ENCODE measurements around the gene FAM135A.
"Not testable (repeated sequence)": the region's sequence is repeated elsewhere in the genome, so short reads cannot be mapped to it uniquely, and the experiment has no call there.

The FAM135A gene

DNA sequence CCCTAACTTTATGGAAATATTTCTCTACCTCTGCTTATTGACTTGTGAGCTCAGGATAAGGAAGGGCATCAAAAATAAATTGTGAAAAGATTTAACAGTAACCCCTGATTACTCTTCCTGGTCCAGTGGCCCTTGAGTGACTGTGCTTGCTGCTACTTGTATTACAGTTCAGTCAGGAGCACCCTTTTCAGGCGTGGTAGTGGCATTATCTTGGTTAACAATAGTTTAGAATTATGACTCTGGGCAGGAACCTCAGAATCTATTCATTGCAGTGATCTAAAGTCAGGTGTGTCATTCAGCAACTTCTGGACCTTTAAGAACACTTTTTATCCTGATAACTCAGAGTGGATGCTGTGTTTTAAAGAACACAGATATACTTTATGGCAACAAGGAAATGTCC is 43.4 kb downstream of the FAM135A start:
- in situ Hi-C loops (cut with MboI; ENCODE audit: low sequenced_read_pairs, unreplicated experiment), result no loop called here
- TF ChIP-seq, protein P1, sequence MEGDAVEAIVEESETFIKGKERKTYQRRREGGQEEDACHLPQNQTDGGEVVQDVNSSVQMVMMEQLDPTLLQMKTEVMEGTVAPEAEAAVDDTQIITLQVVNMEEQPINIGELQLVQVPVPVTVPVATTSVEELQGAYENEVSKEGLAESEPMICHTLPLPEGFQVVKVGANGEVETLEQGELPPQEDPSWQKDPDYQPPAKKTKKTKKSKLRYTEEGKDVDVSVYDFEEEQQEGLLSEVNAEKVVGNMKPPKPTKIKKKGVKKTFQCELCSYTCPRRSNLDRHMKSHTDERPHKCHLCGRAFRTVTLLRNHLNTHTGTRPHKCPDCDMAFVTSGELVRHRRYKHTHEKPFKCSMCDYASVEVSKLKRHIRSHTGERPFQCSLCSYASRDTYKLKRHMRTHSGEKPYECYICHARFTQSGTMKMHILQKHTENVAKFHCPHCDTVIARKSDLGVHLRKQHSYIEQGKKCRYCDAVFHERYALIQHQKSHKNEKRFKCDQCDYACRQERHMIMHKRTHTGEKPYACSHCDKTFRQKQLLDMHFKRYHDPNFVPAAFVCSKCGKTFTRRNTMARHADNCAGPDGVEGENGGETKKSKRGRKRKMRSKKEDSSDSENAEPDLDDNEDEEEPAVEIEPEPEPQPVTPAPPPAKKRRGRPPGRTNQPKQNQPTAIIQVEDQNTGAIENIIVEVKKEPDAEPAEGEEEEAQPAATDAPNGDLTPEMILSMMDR (IDR thresholded peaks at IDR 0.05; ENCODE audit: borderline replicate concordance, control extremely low read depth, extremely low read depth, insufficient read depth, missing control alignments), result no peak
- DNase-seq (ENCODE audit: low spot score), result no peak

DNA sequence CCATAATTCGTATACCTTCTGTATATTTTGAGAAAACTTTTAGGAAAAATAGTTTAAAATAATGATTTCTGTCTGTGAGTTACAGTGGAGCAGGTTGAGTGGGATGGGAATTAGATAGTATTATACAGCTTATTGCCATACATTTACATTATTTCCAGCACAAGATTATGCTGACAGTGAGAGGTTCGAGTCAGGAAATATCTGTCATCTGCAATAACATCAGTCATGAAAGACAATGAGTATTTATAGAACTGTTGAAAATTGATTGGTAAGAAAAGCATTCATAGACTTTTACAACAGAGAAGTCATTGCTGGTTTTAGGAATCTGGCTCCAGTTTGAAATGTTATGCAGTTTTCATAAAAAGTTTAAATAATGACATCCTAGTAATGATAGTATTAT is 45.9 kb downstream of the FAM135A start:
- DNase-seq (ENCODE audit: low spot score), result no peak
- in situ Hi-C loops (cut with MboI; ENCODE audit: low sequenced_read_pairs, unreplicated experiment), result no loop called here
- TF ChIP-seq, protein P1 (IDR thresholded peaks at IDR 0.05; ENCODE audit: borderline replicate concordance, control extremely low read depth, extremely low read depth, insufficient read depth, missing control alignments), result no peak

DNA sequence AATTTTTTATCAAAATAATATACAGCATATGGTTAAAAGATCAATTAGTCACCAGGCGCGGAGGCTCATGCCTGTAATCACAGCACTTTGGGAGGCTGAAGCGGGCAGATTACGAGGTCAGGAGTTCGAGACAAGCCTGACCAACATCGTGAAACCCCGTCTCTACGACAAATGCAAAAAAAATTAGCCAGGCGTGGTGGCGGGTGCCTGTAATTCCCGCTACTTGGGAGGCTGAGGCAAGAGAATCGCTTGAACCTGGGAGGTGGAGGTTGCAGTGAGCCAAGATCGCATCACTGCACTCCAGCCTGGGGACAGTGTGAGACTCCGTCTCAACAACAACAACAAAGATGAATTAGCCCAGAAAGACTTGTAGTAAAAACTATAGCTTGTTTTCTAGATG is 46.4 kb downstream of the FAM135A start:
- in situ Hi-C loops (cut with MboI; ENCODE audit: low sequenced_read_pairs, unreplicated experiment); DNase-seq (ENCODE audit: low spot score): not testable (repeated sequence)

DNA sequence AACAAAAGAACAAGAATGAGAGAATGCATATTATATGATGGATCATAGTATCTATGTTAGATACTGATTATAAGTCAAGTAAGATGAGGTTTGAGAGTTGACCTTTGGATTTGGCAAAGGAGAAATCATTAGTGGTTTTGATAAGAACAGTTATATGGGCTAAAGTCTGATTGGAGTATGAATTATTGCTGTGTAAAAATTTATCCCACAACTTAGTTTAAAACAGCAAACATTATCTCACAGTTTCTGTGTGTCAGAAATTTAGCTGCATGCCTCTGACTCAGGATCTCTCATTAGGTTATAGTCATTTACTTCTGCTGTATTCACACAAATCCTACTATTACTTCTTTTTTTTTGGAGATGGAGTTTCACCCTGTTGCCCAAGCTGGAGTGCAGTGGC is 56.7 kb downstream of the FAM135A start:
- in situ Hi-C loops (cut with MboI; ENCODE audit: low sequenced_read_pairs, unreplicated experiment), result no loop called here
- TF ChIP-seq, protein P1 (IDR thresholded peaks at IDR 0.05; ENCODE audit: borderline replicate concordance, control extremely low read depth, extremely low read depth, insufficient read depth, missing control alignments), result no peak
- DNase-seq (ENCODE audit: low spot score), result no peak

DNA sequence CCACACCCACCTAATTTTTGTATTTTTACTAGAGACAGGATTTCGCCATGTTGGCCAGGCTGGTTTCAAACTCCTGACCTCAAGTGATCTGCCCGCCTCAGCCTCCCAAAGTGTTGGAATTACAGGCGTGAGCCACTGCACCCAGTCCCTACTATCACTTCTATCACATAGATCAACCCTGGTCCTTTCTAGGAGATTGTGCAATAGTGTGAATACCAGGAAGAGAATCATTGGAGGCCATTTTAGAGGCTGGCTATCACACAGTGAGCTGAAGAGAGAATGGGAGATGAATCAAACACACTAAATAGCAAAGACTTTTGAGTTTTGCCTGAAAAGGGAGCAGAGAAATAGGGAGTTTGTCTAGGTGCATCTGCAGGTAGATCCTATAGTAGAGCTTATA is 57.2 kb downstream of the FAM135A start:
- DNase-seq (ENCODE audit: low spot score); in situ Hi-C loops (cut with MboI; ENCODE audit: low sequenced_read_pairs, unreplicated experiment): not testable (repeated sequence)

DNA sequence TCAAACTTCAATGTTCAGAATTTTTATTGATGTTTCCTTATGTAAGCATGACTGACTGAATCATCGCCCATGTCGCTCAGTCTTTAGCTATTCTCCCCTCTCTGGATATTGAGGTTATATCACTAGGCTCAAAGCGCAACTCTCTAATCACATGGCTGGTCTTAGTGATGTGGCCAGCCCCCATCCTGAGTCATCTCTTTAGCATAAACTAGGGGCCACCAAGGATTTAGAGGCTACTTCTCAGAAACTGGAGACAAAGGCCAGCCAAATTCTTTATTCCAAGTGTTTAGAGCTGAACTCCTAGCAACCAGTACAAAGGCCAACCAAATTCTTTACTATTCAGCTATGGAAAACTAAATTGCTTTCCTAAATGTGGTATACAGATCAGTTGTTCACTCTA is 61.4 kb downstream of the FAM135A start:
- TF ChIP-seq, protein P1 (IDR thresholded peaks at IDR 0.05; ENCODE audit: borderline replicate concordance, control extremely low read depth, extremely low read depth, insufficient read depth, missing control alignments), result no peak
- DNase-seq (ENCODE audit: low spot score), result no peak
- in situ Hi-C loops (cut with MboI; ENCODE audit: low sequenced_read_pairs, unreplicated experiment), result no loop called here

DNA sequence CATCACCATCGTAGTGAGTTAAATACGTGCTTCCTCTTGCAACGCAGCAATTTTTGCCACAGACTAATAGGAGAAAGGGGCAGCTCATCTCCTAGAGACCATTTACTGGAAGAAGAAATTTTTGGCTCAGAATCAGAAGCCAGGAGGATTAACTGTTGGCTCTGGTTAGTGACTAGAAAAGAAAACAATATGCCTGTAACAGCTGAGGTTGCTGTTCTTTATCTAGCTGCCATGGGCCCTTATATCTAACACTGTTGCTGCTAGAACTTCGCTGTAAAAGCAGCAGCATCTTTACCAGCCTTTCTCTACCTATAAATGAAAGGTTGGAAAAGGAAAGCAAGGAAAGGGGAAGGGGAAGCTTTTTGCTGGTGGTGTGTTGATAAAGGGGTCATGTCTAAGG is 65.9 kb downstream of the FAM135A start:
- TF ChIP-seq, protein P1 (IDR thresholded peaks at IDR 0.05; ENCODE audit: borderline replicate concordance, control extremely low read depth, extremely low read depth, insufficient read depth, missing control alignments), result no peak
- no peak for DNase-seq (ENCODE audit: low spot score)
- in situ Hi-C loops (cut with MboI; ENCODE audit: low sequenced_read_pairs, unreplicated experiment), result no loop called here

DNA sequence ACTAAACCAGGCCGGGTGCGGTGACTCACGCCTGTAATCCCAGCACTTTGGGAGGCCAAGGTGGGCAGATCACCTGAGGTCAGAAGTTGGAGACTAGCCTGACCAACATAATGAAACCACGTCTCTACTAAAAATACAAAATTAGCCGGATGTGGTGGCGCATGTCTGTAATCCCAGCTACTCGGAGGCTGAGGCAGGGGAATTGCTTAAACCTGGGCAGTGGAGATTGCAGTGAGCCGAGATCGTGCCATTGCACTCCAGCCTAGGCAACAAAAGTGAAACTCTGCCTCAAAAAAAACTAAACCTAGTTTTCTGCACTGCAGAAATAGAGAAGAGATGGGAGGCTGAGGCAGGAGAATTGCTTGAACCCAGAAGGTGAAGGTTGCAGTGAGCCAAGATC is 73.3 kb downstream of the FAM135A start:
- DNase-seq (ENCODE audit: low spot score); in situ Hi-C loops (cut with MboI; ENCODE audit: low sequenced_read_pairs, unreplicated experiment): not testable (repeated sequence)
